Gastroesophageal sphincter (tissue), 4 donors: ENCODE results near the gene RPL32. TPM values are rescaled to one million over a fixed set of nuclear protein-coding genes. Genes with fewer than 3 reads are reported as not detected.

Experiments
- ATAC-seq: fragments of 150-250 bp; one replicate; pipeline ENCODE4 v1.9.1; 2016; ENCODE audit warnings: mild to moderate bottlenecking, moderate library complexity
- H3K27ac ChIP-seq, 4 donors: fragments of 200-600 bp; sonication (generic) in 3 of 4; 1 replicate in 3 of 4; 2 replicates in 1 of 4; pipeline ENCODE4 v1.5.1; 2016 to 2019
- H3K27me3 ChIP-seq: fragments of 200-600 bp; sonication (generic); one replicate; pipeline ENCODE4 v1.5.1; 2019
- H3K36me3 ChIP-seq, 2 donors: fragments of 200-600 bp; sonication (generic); one replicate each; pipeline ENCODE4 v1.5.1; 2019; ENCODE audit warnings: control low read depth in 1 of 2
- H3K4me1 ChIP-seq, 3 donors: fragments of 200-600 bp; sonication (generic); 1 replicate in 2 of 3; 2 replicates in 1 of 3; pipeline ENCODE4 v1.5.1; 2016 to 2019; ENCODE audit warnings: control low read depth in 2 of 3
- H3K4me3 ChIP-seq, 2 donors: fragments of 200-600 bp; sonication (generic); one replicate each; pipeline ENCODE4 v1.5.1; 2019; ENCODE audit warnings: mild to moderate bottlenecking in 1 of 2, moderate library complexity in 1 of 2
- H3K9me3 ChIP-seq, 3 donors: fragments of 200-600 bp; sonication (generic); one replicate each; pipeline ENCODE4 v1.5.1; 2017 to 2019; ENCODE audit warnings: control low read depth in 2 of 3
- CTCF ChIP-seq, 4 experiments: fragments of 200-600 bp in 2 of 4; fragments of 450-650 bp in 2 of 4; sonication (generic) in 1 of 4; IDR thresholded peaks; one replicate each; pipeline ENCODE4 v1.5.1; 2017 to 2019; ENCODE audit warnings: antibody characterized with exemption in 4 of 4, mild to moderate bottlenecking in 2 of 4, moderate library complexity in 2 of 4
- EP300 ChIP-seq: sonication (generic); formaldehyde crosslinking; IDR thresholded peaks from one replicate; pipeline ENCODE4 v1.6.1; 2017; ENCODE audit warnings: antibody characterized with exemption, mild to moderate bottlenecking
- POLR2A ChIP-seq, 2 donors: fragments of 450-650 bp; IDR thresholded peaks; one replicate each; pipeline ENCODE4 v1.6.1; 2017; ENCODE audit warnings: antibody characterized with exemption in 2 of 2, mild to moderate bottlenecking in 2 of 2, moderate library complexity in 1 of 2
- POLR2AphosphoS5 ChIP-seq: sonication (generic); formaldehyde crosslinking; IDR thresholded peaks from one replicate; pipeline ENCODE4 v1.6.1; 2017; ENCODE audit warnings: antibody characterized with exemption
- WGBS, 2 donors: methylation state at CpG; one replicate each; pipeline ENCODE4 v1.1.5; 2018; ENCODE audit warnings: low coverage in 1 of 2; 5-methylcytosine and 5-hydroxymethylcytosine counted together
- total RNA-seq, 4 donors: library from RNA; depleted of rRNA; stranded (reverse); fragments of >200 nt; gene quantifications; one replicate each; pipeline ENCODE4 v1.1.0, GENCODE V29; 2016

RPL32 gene
- total RNA-seq, 4 donors from 2014 or later = 679 to 924 (median 775) TPM

- WGBS, 2 donors = 92% methylated on average over 2 of the region's 3 CpGs; no CpG with 5 or more reads in 1 of the 2 donors
- H3K27me3 ChIP-seq = no peaks in the 10 kb centered on the region
- no peak for ATAC-seq
- peaks cover 0 to 21% (median 10%) of the 10 kb centered on the region in 3 donors for H3K4me1 ChIP-seq
- H3K36me3 ChIP-seq = peaks cover 0 to 63% of the 10 kb centered on the region in 2 donors
- peak overlapping the region in 3 of 4 donors; percentile 78 to 85 (median 85) for H3K27ac ChIP-seq
- no peak overlapping the region for H3K4me3 ChIP-seq
- no peaks in the 10 kb centered on the region for H3K9me3 ChIP-seq
- TF ChIP-seq EP300 (no peak), POLR2A (IDR thresholded peaks at IDR 0.05) (no peak), POLR2AphosphoS5 (no peak), CTCF (IDR thresholded peaks at IDR 0.05) (no peak)
Measured at GRCh38 chr3:12809001-12809400, 32.4 kb downstream of the RPL32 start.

GRCh38 chr3:12808587-12808986, 32.8 kb downstream of the RPL32 start:
- 79 to 83% methylated on average over 2 of the region's 2 CpGs for WGBS, 2 donors
- peak overlapping the region in 2 of 4 donors; percentile 78 to 85 for H3K27ac ChIP-seq

GRCh38 chr3:12807601-12808359, 33.6 kb downstream of the RPL32 start:
- Histone ChIP-seq H3K4me1 (peaks cover 0 to 21% (median 10%) of the 10 kb centered on the region in 3 donors), H3K4me3 (no peak overlapping the region), H3K9me3 (no peaks in the 10 kb centered on the region), H3K27me3 (no peaks in the 10 kb centered on the region), H3K36me3 (peaks cover 0 to 61% of the 10 kb centered on the region in 2 donors), H3K27ac (peak overlapping the region in 3 of 4 donors; percentile 3 to 85 (median 78))
- TF ChIP-seq POLR2AphosphoS5 (no peak), CTCF (IDR thresholded peaks at IDR 0.05) (no peak), POLR2A (IDR thresholded peaks at IDR 0.05) (no peak), EP300 (no peak)
- WGBS, 2 donors = 32 to 57% methylated on average over 2 to 3 of the region's 7 CpGs
- ATAC-seq = no peak

More at GRCh38 chr3:12808587-12808986, 32.8 kb downstream of the RPL32 start:
- no peak for ATAC-seq
- H3K36me3 ChIP-seq = peaks cover 0 to 63% of the 10 kb centered on the region in 2 donors
- peaks cover 0 to 21% (median 10%) of the 10 kb centered on the region in 3 donors for H3K4me1 ChIP-seq
- H3K27me3 ChIP-seq = no peaks in the 10 kb centered on the region
- no peaks in the 10 kb centered on the region for H3K9me3 ChIP-seq
- H3K4me3 ChIP-seq = no peak overlapping the region
- TF ChIP-seq CTCF (IDR thresholded peaks at IDR 0.05) (no peak), EP300 (no peak), POLR2A (IDR thresholded peaks at IDR 0.05) (no peak), POLR2AphosphoS5 (no peak)

GRCh38 chr3:12807066-12807465, 34.3 kb downstream of the RPL32 start:
- H3K36me3 ChIP-seq = peaks cover 0 to 59% of the 10 kb centered on the region in 2 donors
- 93% methylated on average over 8 of the region's 9 CpGs; no CpG with 5 or more reads in 1 of the 2 donors for WGBS, 2 donors

More at GRCh38 chr3:12807066-12807465, 34.3 kb downstream of the RPL32 start:
- no peak for ATAC-seq
- peaks cover 0 to 21% (median 10%) of the 10 kb centered on the region in 3 donors for H3K4me1 ChIP-seq
- H3K27me3 ChIP-seq = no peaks in the 10 kb centered on the region
- TF ChIP-seq CTCF (IDR thresholded peaks at IDR 0.05) (no peak), EP300 (no peak), POLR2AphosphoS5 (no peak), POLR2A (IDR thresholded peaks at IDR 0.05) (no peak)
- no peak overlapping the region for H3K4me3 ChIP-seq
- peak overlapping the region in 2 of 4 donors; percentile 34 to 85 for H3K27ac ChIP-seq
- no peaks in the 10 kb centered on the region for H3K9me3 ChIP-seq
